ENCODE data around the gene PITRM1. TPM values are rescaled to one million over a fixed set of nuclear protein-coding genes. Genes with fewer than 3 reads are reported as not detected.
A peak's percentile ranks its signal among the peaks of the same experiment; 100 is the strongest.
"Not testable (repeated sequence)": the region's sequence is repeated elsewhere in the genome, so short reads cannot be mapped to it uniquely, and the experiment has no call there.

Gene PITRM1, protein sequence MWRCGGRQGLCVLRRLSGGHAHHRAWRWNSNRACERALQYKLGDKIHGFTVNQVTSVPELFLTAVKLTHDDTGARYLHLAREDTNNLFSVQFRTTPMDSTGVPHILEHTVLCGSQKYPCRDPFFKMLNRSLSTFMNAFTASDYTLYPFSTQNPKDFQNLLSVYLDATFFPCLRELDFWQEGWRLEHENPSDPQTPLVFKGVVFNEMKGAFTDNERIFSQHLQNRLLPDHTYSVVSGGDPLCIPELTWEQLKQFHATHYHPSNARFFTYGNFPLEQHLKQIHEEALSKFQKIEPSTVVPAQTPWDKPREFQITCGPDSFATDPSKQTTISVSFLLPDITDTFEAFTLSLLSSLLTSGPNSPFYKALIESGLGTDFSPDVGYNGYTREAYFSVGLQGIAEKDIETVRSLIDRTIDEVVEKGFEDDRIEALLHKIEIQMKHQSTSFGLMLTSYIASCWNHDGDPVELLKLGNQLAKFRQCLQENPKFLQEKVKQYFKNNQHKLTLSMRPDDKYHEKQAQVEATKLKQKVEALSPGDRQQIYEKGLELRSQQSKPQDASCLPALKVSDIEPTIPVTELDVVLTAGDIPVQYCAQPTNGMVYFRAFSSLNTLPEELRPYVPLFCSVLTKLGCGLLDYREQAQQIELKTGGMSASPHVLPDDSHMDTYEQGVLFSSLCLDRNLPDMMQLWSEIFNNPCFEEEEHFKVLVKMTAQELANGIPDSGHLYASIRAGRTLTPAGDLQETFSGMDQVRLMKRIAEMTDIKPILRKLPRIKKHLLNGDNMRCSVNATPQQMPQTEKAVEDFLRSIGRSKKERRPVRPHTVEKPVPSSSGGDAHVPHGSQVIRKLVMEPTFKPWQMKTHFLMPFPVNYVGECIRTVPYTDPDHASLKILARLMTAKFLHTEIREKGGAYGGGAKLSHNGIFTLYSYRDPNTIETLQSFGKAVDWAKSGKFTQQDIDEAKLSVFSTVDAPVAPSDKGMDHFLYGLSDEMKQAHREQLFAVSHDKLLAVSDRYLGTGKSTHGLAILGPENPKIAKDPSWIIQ
- polyA plus RNA-seq (2013, experiment 1 of 2), result 26.4 TPM
- 26.5 TPM for polyA plus RNA-seq (2013, experiment 2 of 2)

DNA sequence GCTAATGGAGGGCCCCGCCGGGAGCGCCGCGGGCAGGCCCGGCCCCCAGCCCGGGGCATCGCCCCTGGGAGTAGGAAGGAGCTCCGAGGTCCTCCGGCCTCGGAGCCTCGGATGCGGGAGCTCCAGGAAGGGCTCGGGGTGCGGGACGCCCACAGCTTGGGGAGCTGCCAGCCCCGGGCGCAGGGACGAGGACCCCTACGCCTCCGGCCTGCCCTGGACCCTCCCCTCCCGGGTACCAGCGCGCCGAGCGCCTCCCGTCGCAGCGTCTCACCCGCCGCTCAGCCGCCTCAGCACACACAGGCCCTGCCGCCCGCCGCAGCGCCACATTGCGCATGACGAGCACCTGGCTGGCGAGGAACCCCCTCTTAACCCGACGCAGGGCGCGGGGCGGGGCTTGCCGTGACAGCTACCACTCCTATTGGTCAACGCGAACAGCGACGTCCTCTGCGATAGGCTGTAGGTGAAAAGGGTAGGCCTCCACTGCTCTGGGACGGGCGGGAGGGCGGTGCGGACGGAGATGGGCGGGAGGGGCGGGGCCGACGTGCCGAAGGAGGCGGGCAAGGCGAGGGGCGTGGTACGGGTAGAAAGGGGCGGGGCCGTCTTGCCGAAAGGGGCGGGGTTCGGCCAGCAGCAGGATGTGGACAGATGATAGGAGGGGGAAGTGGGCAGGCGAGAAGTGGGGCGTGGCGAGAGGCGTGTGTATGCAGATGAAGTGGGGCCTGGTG lies at the start of gene PITRM1:
PITRM1 (minus strand) TSS at position 337 of the 725 bp plus-strand sequence; CDS start at position 327, 10 bp downstream.
- Histone ChIP-seq H3K4me3 (ENCODE audit: low read length) (peak within 1 kb of the TSS; percentile 75), H3K79me1 (ENCODE audit: low read length) (no peaks in the 10 kb centered on the region), H4K8ac (ENCODE audit: low read depth, low read length) (no peak within 1 kb of the TSS), H3K27ac (ENCODE audit: low read depth, low read length) (peak within 1 kb of the TSS; percentile 30), H3K36me3 (ENCODE audit: control insufficient read depth, insufficient read depth, low read length) (no peaks in the 10 kb centered on the region), H3K4me1 (ENCODE audit: control insufficient read depth, low read depth, low read length) (no peaks in the 10 kb centered on the region), H3K79me2 (ENCODE audit: control insufficient read depth, insufficient read depth, low read length) (no peaks in the 10 kb centered on the region), H3K9ac (ENCODE audit: low read length) (peak within 1 kb of the TSS; percentile 86), H3K4me2 (ENCODE audit: low read length) (peak within 1 kb of the TSS; percentile 62), H3K18ac (ENCODE audit: low read length) (peak within 1 kb of the TSS; percentile 76), H3K27me3 (ENCODE audit: insufficient read depth, low read length, poor library complexity) (no peaks in the 10 kb centered on the region), H2BK5ac (ENCODE audit: low read length) (peak within 1 kb of the TSS; percentile 17), H2BK120ac (ENCODE audit: low read depth, low read length) (peak within 1 kb of the TSS; percentile 10), H3K23ac (ENCODE audit: low read length) (no peak within 1 kb of the TSS), H2AK5ac (ENCODE audit: low read length) (no peak within 1 kb of the TSS), H3K4ac (ENCODE audit: low read depth, low read length) (no peak within 1 kb of the TSS), H3K56ac (ENCODE audit: low read length) (peak within 1 kb of the TSS; percentile 88), H2BK15ac (replicated peaks; ENCODE audit: low read depth) (no peak within 1 kb of the TSS), H4K5ac (ENCODE audit: low read length) (no peak within 1 kb of the TSS)
- no CpG with 5 or more reads among the region's 73 CpGs for WGBS (ENCODE audit: extremely low coverage, insufficient coverage, low lambda C conversion rate)
- peak; percentile 99 for DNase-seq

DNA sequence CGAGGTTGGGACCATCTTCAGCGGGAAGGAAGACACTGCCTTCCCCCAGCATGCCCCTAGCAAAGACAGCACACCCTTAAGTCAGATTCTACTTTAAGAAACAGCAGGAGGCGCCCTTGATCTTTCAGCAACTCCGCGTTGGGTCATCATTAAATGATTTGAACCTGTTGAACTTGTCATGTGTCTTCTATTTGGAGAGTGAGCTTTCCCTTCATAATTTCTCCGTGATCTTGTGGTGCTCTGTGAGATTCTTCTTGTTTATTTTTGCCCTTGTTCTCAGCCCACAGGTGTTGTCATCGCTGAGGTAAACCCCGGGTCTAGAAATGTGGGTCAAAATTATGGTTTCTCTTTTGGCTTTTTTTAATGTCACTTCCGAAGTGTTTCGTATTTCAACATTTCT lies 49.5 kb upstream of the PITRM1 start:
- Histone ChIP-seq H3K4me3 (ENCODE audit: low read length) (no peak overlapping the region), H3K27me3 (ENCODE audit: insufficient read depth, low read length, poor library complexity) (no peaks in the 10 kb centered on the region), H3K56ac (ENCODE audit: low read length) (no peak overlapping the region), H3K79me2 (ENCODE audit: control insufficient read depth, insufficient read depth, low read length) (no peaks in the 10 kb centered on the region), H3K27ac (ENCODE audit: low read depth, low read length) (no peak overlapping the region), H2AK5ac (ENCODE audit: low read length) (no peak overlapping the region), H3K9ac (ENCODE audit: low read length) (no peak overlapping the region), H2BK15ac (replicated peaks; ENCODE audit: low read depth) (no peak overlapping the region), H4K5ac (ENCODE audit: low read length) (no peak overlapping the region), H2BK120ac (ENCODE audit: low read depth, low read length) (no peak overlapping the region), H3K36me3 (ENCODE audit: control insufficient read depth, insufficient read depth, low read length) (no peaks in the 10 kb centered on the region), H3K18ac (ENCODE audit: low read length) (no peak overlapping the region), H3K4me1 (ENCODE audit: control insufficient read depth, low read depth, low read length) (no peaks in the 10 kb centered on the region), H3K4me2 (ENCODE audit: low read length) (no peak overlapping the region), H3K4ac (ENCODE audit: low read depth, low read length) (no peak overlapping the region), H2BK5ac (ENCODE audit: low read length) (no peak overlapping the region), H3K23ac (ENCODE audit: low read length) (no peak overlapping the region), H4K8ac (ENCODE audit: low read depth, low read length) (no peak overlapping the region), H3K79me1 (ENCODE audit: low read length) (no peaks in the 10 kb centered on the region)
- no CpG with 5 or more reads among the region's 10 CpGs for WGBS (ENCODE audit: extremely low coverage, insufficient coverage, low lambda C conversion rate)
- peak; percentile 74 for DNase-seq

DNA sequence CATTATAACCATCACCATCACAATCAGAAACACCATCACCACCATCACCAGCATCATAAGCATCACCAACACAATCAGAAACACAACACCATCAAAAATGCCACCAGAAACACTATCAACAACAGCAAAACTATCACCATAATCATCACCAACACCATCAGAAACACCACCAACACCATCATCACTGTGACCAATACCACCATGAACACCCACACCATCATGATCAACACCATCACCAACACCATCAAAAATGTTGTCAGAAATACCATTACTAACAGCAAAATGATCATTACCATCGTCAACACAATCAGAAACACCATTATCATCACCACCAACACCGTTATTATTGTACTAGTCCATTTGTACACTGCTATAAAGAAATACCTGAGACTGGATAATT lies 49.0 kb upstream of the PITRM1 start:
- WGBS (ENCODE audit: extremely low coverage, insufficient coverage, low lambda C conversion rate), result no CpG with 5 or more reads among the region's 2 CpGs
- H3K18ac ChIP-seq (ENCODE audit: low read length); H3K4ac ChIP-seq (ENCODE audit: low read depth, low read length); H3K9ac ChIP-seq (ENCODE audit: low read length); H2BK120ac ChIP-seq (ENCODE audit: low read depth, low read length); H3K36me3 ChIP-seq (ENCODE audit: control insufficient read depth, insufficient read depth, low read length); H2BK15ac ChIP-seq (replicated peaks; ENCODE audit: low read depth); H3K56ac ChIP-seq (ENCODE audit: low read length); H3K27me3 ChIP-seq (ENCODE audit: insufficient read depth, low read length, poor library complexity); H3K79me1 ChIP-seq (ENCODE audit: low read length); H3K4me1 ChIP-seq (ENCODE audit: control insufficient read depth, low read depth, low read length); H3K23ac ChIP-seq (ENCODE audit: low read length); H3K4me3 ChIP-seq (ENCODE audit: low read length); H2AK5ac ChIP-seq (ENCODE audit: low read length); H2BK5ac ChIP-seq (ENCODE audit: low read length); H4K5ac ChIP-seq (ENCODE audit: low read length); H3K4me2 ChIP-seq (ENCODE audit: low read length); DNase-seq; H3K79me2 ChIP-seq (ENCODE audit: control insufficient read depth, insufficient read depth, low read length); H4K8ac ChIP-seq (ENCODE audit: low read depth, low read length); H3K27ac ChIP-seq (ENCODE audit: low read depth, low read length): not testable (repeated sequence)

DNA sequence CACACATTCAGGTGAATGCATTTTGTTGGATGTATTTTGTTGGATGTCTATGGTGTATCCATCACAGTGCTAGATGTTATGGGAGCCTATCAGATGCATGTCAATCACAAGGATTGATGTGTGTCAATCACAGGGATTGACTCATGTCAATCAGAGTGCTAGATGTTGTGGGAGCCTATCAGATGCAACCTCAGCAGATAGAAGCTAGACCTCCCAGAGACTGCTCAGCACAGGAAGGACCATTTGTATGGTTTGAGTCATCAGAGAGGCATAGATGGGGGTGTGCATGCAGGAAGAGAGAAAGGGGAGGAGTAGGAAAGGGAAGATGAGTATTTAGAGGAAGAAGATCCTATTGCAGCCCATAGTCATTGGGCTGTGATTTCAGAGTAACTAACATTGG lies 48.3 kb upstream of the PITRM1 start:
- no peak overlapping the region for H3K56ac ChIP-seq (ENCODE audit: low read length)
- H3K27ac ChIP-seq (ENCODE audit: low read depth, low read length), result no peak overlapping the region
- no peak overlapping the region for H2BK120ac ChIP-seq (ENCODE audit: low read depth, low read length)
- no peak overlapping the region for H3K23ac ChIP-seq (ENCODE audit: low read length)
- no peak overlapping the region for H3K4me3 ChIP-seq (ENCODE audit: low read length)
- no peak overlapping the region for H2BK15ac ChIP-seq (replicated peaks; ENCODE audit: low read depth)
- DNase-seq, result no peak
- H3K18ac ChIP-seq (ENCODE audit: low read length), result no peak overlapping the region
- no peaks in the 10 kb centered on the region for H3K4me1 ChIP-seq (ENCODE audit: control insufficient read depth, low read depth, low read length)
- H3K4me2 ChIP-seq (ENCODE audit: low read length), result no peak overlapping the region
- no peak overlapping the region for H2AK5ac ChIP-seq (ENCODE audit: low read length)
- H3K79me2 ChIP-seq (ENCODE audit: control insufficient read depth, insufficient read depth, low read length), result no peaks in the 10 kb centered on the region
- no peak overlapping the region for H2BK5ac ChIP-seq (ENCODE audit: low read length)
- no peak overlapping the region for H4K8ac ChIP-seq (ENCODE audit: low read depth, low read length)
- no peaks in the 10 kb centered on the region for H3K36me3 ChIP-seq (ENCODE audit: control insufficient read depth, insufficient read depth, low read length)
- H3K4ac ChIP-seq (ENCODE audit: low read depth, low read length), result no peak overlapping the region
- H4K5ac ChIP-seq (ENCODE audit: low read length), result no peak overlapping the region
- H3K9ac ChIP-seq (ENCODE audit: low read length), result no peak overlapping the region
- H3K27me3 ChIP-seq (ENCODE audit: insufficient read depth, low read length, poor library complexity), result no peaks in the 10 kb centered on the region
- H3K79me1 ChIP-seq (ENCODE audit: low read length), result no peaks in the 10 kb centered on the region

DNA sequence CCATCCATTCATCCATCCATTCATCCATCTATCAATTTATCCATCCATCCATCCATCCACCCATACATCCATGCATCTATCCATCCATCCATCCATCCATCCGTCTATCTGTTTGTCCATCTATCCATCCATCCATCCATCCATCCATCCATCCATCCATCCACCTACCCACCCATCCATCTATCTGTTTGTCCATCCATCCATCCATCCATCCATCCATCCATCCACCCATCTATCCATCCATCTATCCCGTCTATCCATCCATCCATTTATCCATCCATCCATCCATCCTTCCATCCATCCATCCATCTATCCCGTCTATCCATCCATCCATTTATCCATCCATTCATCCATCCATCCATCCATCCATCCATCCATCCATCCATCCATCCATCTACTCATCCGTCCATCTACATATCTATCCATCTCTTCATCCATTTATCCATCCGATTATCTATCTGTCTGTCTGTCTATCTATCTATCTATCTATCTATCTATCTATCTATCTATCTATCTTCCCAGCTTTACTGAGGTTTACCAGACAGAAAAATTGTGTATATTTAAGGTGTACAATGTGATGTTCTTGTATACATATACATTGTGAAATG lies 46.5 kb upstream of the PITRM1 start:
- not testable (repeated sequence) for H2BK5ac ChIP-seq (ENCODE audit: low read length); H3K27ac ChIP-seq (ENCODE audit: low read depth, low read length); H3K4me2 ChIP-seq (ENCODE audit: low read length); H3K36me3 ChIP-seq (ENCODE audit: control insufficient read depth, insufficient read depth, low read length); H3K56ac ChIP-seq (ENCODE audit: low read length); H2BK15ac ChIP-seq (replicated peaks; ENCODE audit: low read depth); H2AK5ac ChIP-seq (ENCODE audit: low read length); H3K79me2 ChIP-seq (ENCODE audit: control insufficient read depth, insufficient read depth, low read length); H3K18ac ChIP-seq (ENCODE audit: low read length); DNase-seq; H4K8ac ChIP-seq (ENCODE audit: low read depth, low read length); H4K5ac ChIP-seq (ENCODE audit: low read length); H3K9ac ChIP-seq (ENCODE audit: low read length); H3K79me1 ChIP-seq (ENCODE audit: low read length); H3K23ac ChIP-seq (ENCODE audit: low read length); H3K4me1 ChIP-seq (ENCODE audit: control insufficient read depth, low read depth, low read length); H3K4ac ChIP-seq (ENCODE audit: low read depth, low read length); H3K27me3 ChIP-seq (ENCODE audit: insufficient read depth, low read length, poor library complexity); H2BK120ac ChIP-seq (ENCODE audit: low read depth, low read length); H3K4me3 ChIP-seq (ENCODE audit: low read length)
- WGBS (ENCODE audit: extremely low coverage, insufficient coverage, low lambda C conversion rate), result 95% methylated on average over 4 of the region's 5 CpGs

Measured in mesendoderm (in vitro differentiated cells).